Parathyroid adenoma (tissue), 2 donors: Measurements from ENCODE around the gene DIAPH2.
"Not testable (repeated sequence)": the region's sequence is repeated elsewhere in the genome, so short reads cannot be mapped to it uniquely, and the experiment has no call there.

Experiments
- H2AFZ ChIP-seq: fragments of 300-600 bp; sonication (generic); one replicate; pipeline ENCODE4 v1.7.0; 2017; ENCODE audit warnings: antibody characterized with exemption, mild to moderate bottlenecking
- H3K27ac ChIP-seq: fragments of 300-600 bp; sonication (generic); one replicate; pipeline ENCODE4 v1.7.0; 2017
- H3K27me3 ChIP-seq: fragments of 300-600 bp; sonication (generic); one replicate; pipeline ENCODE4 v1.7.0; 2017; ENCODE audit warnings: low read length; ENCODE audit not compliant: control insufficient read depth, insufficient read depth
- H3K36me3 ChIP-seq: fragments of 300-600 bp; sonication (generic); one replicate; pipeline ENCODE4 v1.7.0; 2017; ENCODE audit warnings: low read length; ENCODE audit not compliant: control insufficient read depth, insufficient read depth
- H3K4me1 ChIP-seq: fragments of 300-600 bp; sonication (generic); one replicate; pipeline ENCODE4 v1.7.0; 2017; ENCODE audit warnings: control low read depth
- H3K4me2 ChIP-seq: fragments of 300-600 bp; sonication (generic); one replicate; pipeline ENCODE4 v1.7.0; 2017; ENCODE audit warnings: low read length
- H3K4me3 ChIP-seq: fragments of 300-600 bp; sonication (generic); one replicate; pipeline ENCODE4 v1.7.0; 2017; ENCODE audit warnings: low read depth, low read length
- H3K79me2 ChIP-seq: fragments of 300-600 bp; sonication (generic); one replicate; pipeline ENCODE4 v1.7.0; 2017; ENCODE audit warnings: control low read depth
- H3K9ac ChIP-seq: fragments of 300-600 bp; sonication (generic); one replicate; pipeline ENCODE4 v1.7.0; 2017; ENCODE audit warnings: mild to moderate bottlenecking
- H3K9me3 ChIP-seq: fragments of 300-600 bp; sonication (generic); one replicate; pipeline ENCODE4 v1.7.0; 2017; ENCODE audit warnings: low read length; ENCODE audit not compliant: control insufficient read depth
- TF ChIP-seq, protein P1 (sequence below): fragments of 300-600 bp; sonication (generic); IDR thresholded peaks from one replicate; pipeline ENCODE4 v1.7.0; 2017; ENCODE audit warnings: antibody characterized with exemption, mild to moderate bottlenecking
- donor health status: primary hyperparathyroidism.

DIAPH2 gene

DNA sequence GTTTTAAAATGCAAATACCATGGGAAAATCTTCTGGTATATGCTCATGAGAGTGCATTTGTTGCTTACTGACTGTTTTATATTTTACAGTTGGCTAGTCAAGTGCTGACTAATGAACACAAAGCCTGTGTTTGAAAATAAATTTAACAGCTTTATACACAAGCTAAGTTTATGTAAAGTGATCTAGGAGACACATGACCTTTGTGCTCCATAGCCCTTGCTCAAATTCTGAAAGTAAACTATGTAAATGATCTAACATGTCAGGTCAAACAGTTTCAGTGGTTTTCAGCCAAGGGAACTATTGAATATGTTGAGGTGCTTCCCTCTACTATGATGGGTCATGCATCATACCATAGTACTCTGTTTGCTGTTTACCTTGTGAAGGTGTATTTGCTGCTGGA, 36.7 kb downstream of the DIAPH2 start:
- Histone ChIP-seq H3K36me3 (no peaks in the 10 kb centered on the region), H3K27me3 (no peaks in the 10 kb centered on the region), H2AFZ (no peak overlapping the region), H3K4me1 (peaks cover 2% of the 10 kb centered on the region), H3K4me3 (no peak overlapping the region), H3K27ac (no peak overlapping the region), H3K4me2 (no peak overlapping the region), H3K9me3 (no peaks in the 10 kb centered on the region), H3K79me2 (no peaks in the 10 kb centered on the region), H3K9ac (no peak overlapping the region)
- TF ChIP-seq, protein P1, sequence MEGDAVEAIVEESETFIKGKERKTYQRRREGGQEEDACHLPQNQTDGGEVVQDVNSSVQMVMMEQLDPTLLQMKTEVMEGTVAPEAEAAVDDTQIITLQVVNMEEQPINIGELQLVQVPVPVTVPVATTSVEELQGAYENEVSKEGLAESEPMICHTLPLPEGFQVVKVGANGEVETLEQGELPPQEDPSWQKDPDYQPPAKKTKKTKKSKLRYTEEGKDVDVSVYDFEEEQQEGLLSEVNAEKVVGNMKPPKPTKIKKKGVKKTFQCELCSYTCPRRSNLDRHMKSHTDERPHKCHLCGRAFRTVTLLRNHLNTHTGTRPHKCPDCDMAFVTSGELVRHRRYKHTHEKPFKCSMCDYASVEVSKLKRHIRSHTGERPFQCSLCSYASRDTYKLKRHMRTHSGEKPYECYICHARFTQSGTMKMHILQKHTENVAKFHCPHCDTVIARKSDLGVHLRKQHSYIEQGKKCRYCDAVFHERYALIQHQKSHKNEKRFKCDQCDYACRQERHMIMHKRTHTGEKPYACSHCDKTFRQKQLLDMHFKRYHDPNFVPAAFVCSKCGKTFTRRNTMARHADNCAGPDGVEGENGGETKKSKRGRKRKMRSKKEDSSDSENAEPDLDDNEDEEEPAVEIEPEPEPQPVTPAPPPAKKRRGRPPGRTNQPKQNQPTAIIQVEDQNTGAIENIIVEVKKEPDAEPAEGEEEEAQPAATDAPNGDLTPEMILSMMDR = no peak

- no peak overlapping the region for H2AFZ ChIP-seq
- H3K4me2 ChIP-seq = no peak overlapping the region
- H3K4me1 ChIP-seq = peaks cover 2% of the 10 kb centered on the region
- no peak overlapping the region for H3K4me3 ChIP-seq
- TF ChIP-seq, protein P1 = no peak
- H3K27me3 ChIP-seq = no peaks in the 10 kb centered on the region
- no peaks in the 10 kb centered on the region for H3K9me3 ChIP-seq
- H3K79me2 ChIP-seq = no peaks in the 10 kb centered on the region
- no peak overlapping the region for H3K9ac ChIP-seq
- no peak overlapping the region for H3K27ac ChIP-seq
- no peaks in the 10 kb centered on the region for H3K36me3 ChIP-seq
Observed at GRCh38 chrX:96722781-96723180, 38.1 kb downstream of the DIAPH2 start.

DNA sequence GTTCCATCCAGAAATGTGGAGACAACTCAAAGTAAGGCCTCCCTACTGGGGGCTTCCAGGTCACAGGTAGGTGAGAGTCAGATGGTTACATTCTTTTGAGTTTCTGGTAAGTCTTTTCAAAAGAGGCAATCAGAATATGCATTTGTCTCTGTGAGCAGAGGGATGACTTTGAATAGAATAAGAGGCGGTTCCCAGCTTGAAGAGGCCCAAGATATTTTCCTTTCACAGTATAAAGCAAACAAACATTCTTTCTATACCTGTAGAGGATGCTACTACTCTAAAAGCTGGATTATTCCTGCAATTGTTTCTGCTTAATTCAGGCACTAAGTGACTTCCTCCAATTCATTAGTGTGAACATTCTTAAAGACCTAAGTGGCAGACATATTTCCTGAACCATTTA, 44.4 kb downstream of the DIAPH2 start:
- Histone ChIP-seq H3K36me3 (no peaks in the 10 kb centered on the region), H3K9me3 (no peaks in the 10 kb centered on the region), H3K4me1 (no peaks in the 10 kb centered on the region), H3K27me3 (no peaks in the 10 kb centered on the region), H3K27ac (no peak overlapping the region), H3K79me2 (no peaks in the 10 kb centered on the region), H2AFZ (no peak overlapping the region), H3K4me3 (no peak overlapping the region), H3K4me2 (no peak overlapping the region), H3K9ac (no peak overlapping the region)
- TF ChIP-seq, protein P1 = no peak

GRCh38 chrX:96729868-96730643, 45.4 kb downstream of the DIAPH2 start:
- TF ChIP-seq, protein P1 = no peak
- H3K27ac ChIP-seq = no peak overlapping the region
- no peaks in the 10 kb centered on the region for H3K27me3 ChIP-seq
- H3K4me1 ChIP-seq = no peaks in the 10 kb centered on the region
- H3K79me2 ChIP-seq = no peaks in the 10 kb centered on the region
- no peak overlapping the region for H3K9ac ChIP-seq
- H3K9me3 ChIP-seq = no peaks in the 10 kb centered on the region
- no peaks in the 10 kb centered on the region for H3K36me3 ChIP-seq
- no peak overlapping the region for H2AFZ ChIP-seq
- no peak overlapping the region for H3K4me2 ChIP-seq
- no peak overlapping the region for H3K4me3 ChIP-seq

DNA sequence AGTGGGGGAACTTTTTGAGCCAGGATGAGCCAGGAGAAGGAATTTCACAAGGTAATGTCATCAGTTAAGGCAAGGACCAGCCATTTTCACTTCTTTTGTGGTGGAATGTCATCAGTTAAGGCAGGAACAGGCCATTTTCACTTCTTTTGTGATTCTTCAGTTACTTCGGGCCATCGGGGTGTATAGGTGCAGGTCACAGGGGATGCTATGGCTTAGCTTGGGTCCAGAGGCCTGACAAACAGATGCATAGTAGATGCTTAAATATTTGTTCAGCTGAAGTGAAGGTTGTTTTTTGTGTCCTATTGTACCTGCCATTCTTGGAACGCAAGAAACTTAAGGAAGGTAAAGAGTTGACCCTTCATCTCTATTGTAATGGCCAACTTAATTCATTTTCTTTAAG, 46.4 kb downstream of the DIAPH2 start:
- H3K27me3 ChIP-seq, H3K27ac ChIP-seq, H3K4me1 ChIP-seq, H2AFZ ChIP-seq, H3K36me3 ChIP-seq, H3K4me3 ChIP-seq, H3K4me2 ChIP-seq, H3K9ac ChIP-seq, H3K79me2 ChIP-seq, H3K9me3 ChIP-seq: not testable (repeated sequence)
